Diencephalon (tissue), 1 donor: Measurements from ENCODE around the gene TM9SF1. TPM values are rescaled to one million over a fixed set of nuclear protein-coding genes. Genes with fewer than 3 reads are reported as not detected.

Experiments used
- small RNA-seq: library from RNA; depleted of rRNA; stranded (forward); fragments of <200 nt; gene quantifications from one replicate; pipeline ENCODE3, GENCODE V24; 2014
- total RNA-seq: library from RNA; depleted of rRNA; stranded (reverse); fragments of >200 nt; gene quantifications from one replicate; pipeline ENCODE4 v1.2.3, GENCODE V29; 2014

The TM9SF1 gene
- total RNA-seq, 1 donor from 2014 or later = 21.5 TPM

Small RNA genes lying within 50 kb of the gene (small RNA-seq; reads per million reads assigned to genes)
- not detected for gene AL136295.4
- gene CHMP4A = not detected
- not detected for gene IPO4
- gene IRF9 = not detected
- not detected for gene MDP1
- 0.21 reads per million for gene RNA5SP383

Other genes with a start within 250 kb of the TM9SF1 start
- 8.5 TPM for gene DHRS4, start 241.7 kb downstream of the TM9SF1 start, total RNA-seq
- gene DHRS4L2, start 206.5 kb downstream of the TM9SF1 start, total RNA-seq = 3.7 TPM
- gene CARMIL3, start 143.4 kb downstream of the TM9SF1 start, total RNA-seq = 28.8 TPM
- gene CPNE6, start 123.9 kb downstream of the TM9SF1 start, total RNA-seq = 16.8 TPM
- 3.0 TPM for gene PCK2, start 101.1 kb downstream of the TM9SF1 start, total RNA-seq
- 67.6 TPM for gene DCAF11, start 80.7 kb downstream of the TM9SF1 start, total RNA-seq
- gene NRL, start 80.5 kb downstream of the TM9SF1 start, total RNA-seq = 2.5 TPM
- not detected for gene FITM1, start 64.8 kb downstream of the TM9SF1 start, total RNA-seq
- 30.4 TPM for gene PSME1, start 59.2 kb downstream of the TM9SF1 start, total RNA-seq
- gene EMC9, start 53.9 kb downstream of the TM9SF1 start, total RNA-seq = 15.5 TPM
- 38.8 TPM for gene PSME2, start 48.8 kb downstream of the TM9SF1 start, total RNA-seq
- gene RNF31, start 47.9 kb downstream of the TM9SF1 start, total RNA-seq = 24.5 TPM
- gene IRF9, start 34.2 kb downstream of the TM9SF1 start, total RNA-seq = 38.5 TPM
- gene REC8, start 23.4 kb downstream of the TM9SF1 start, total RNA-seq = 26.3 TPM
- gene IPO4, start 6.6 kb downstream of the TM9SF1 start, total RNA-seq = 19.4 TPM
- not detected for gene TSSK4, start 10.3 kb upstream of the TM9SF1 start, total RNA-seq
- gene CHMP4A, start 18.0 kb upstream of the TM9SF1 start, total RNA-seq = 33.2 TPM
- 16.1 TPM for gene MDP1, start 20.6 kb upstream of the TM9SF1 start, total RNA-seq
- gene NEDD8, start 36.9 kb upstream of the TM9SF1 start, total RNA-seq = 94.6 TPM
- gene GMPR2, start 37.5 kb upstream of the TM9SF1 start, total RNA-seq = 48.9 TPM
- 37.6 TPM for gene TINF2, start 47.2 kb upstream of the TM9SF1 start, total RNA-seq
- gene TGM1, start 67.7 kb upstream of the TM9SF1 start, total RNA-seq = 3.0 TPM
- gene RABGGTA, start 76.2 kb upstream of the TM9SF1 start, total RNA-seq = 31.4 TPM
- gene DHRS1, start 104.3 kb upstream of the TM9SF1 start, total RNA-seq = 10.4 TPM
- gene NOP9, start 104.4 kb upstream of the TM9SF1 start, total RNA-seq = 20.3 TPM
- gene CIDEB, start 112.5 kb upstream of the TM9SF1 start, total RNA-seq = 2.8 TPM
- gene LTB4R2, start 114.7 kb upstream of the TM9SF1 start, total RNA-seq = 1.8 TPM
- 1.2 TPM for gene LTB4R, start 116.1 kb upstream of the TM9SF1 start, total RNA-seq
- 3.2 TPM for gene ADCY4, start 139.6 kb upstream of the TM9SF1 start, total RNA-seq
- gene RIPK3, start 144.6 kb upstream of the TM9SF1 start, total RNA-seq = 0.69 TPM
- gene NFATC4, start 172.7 kb upstream of the TM9SF1 start, total RNA-seq = 5.5 TPM
- 13.8 TPM for gene NYNRIN, start 203.6 kb upstream of the TM9SF1 start, total RNA-seq
- 0.46 TPM for gene CBLN3, start 234.2 kb upstream of the TM9SF1 start, total RNA-seq
- gene KHNYN, start 234.5 kb upstream of the TM9SF1 start, total RNA-seq = 15.7 TPM
- gene SDR39U1, start 247.3 kb upstream of the TM9SF1 start, total RNA-seq = 22.4 TPM